ENCODE data around the gene ASPSCR1. TPM values are rescaled to one million over a fixed set of nuclear protein-coding genes. Genes with fewer than 3 reads are reported as not detected.

The ASPSCR1 gene
- total RNA-seq, 1 experiment from 2014 or later = 54.9 TPM

- H3K27me3 ChIP-seq (ENCODE audit: insufficient read depth, low read depth) = no peaks in the 10 kb centered on the region
- CTCF ChIA-PET = no interaction called here
Measured at GRCh38 chr17:81968396-81968745, 9.1 kb upstream of the ASPSCR1 start.

GRCh38 chr17:81968850-81969812 is 8.3 kb upstream of the ASPSCR1 start:
- no peak for TF ChIP-seq CTCF (conservative IDR thresholded peaks at IDR 0.05)
- no peak for TF ChIP-seq EZH2 (IDR thresholded peaks at IDR 0.05; ENCODE audit: low read depth)
- H2AFZ ChIP-seq = no peak overlapping the region
- no peak for DNase-seq
- CTCF ChIA-PET = interaction anchor here (1.0 kb wide), 1 partner anchor 10 kb away, joined by 5 read pairs; no protein-coding TSS in a partner anchor
- no peak overlapping the region for H3K4me3 ChIP-seq
- POLR2A ChIA-PET (ENCODE audit: unreplicated experiment) = no interaction called here
- BruUV-seq (replicated peaks) = no TSS peak
- H4K20me1 ChIP-seq (ENCODE audit: insufficient read depth) = no peaks in the 10 kb centered on the region
- H3K79me2 ChIP-seq (ENCODE audit: low read depth) = no peaks in the 10 kb centered on the region
- intact Hi-C loops (cut with micrococcal nuclease; ENCODE audit: unreplicated experiment) = loop anchor here (5.0 kb wide), 1 partner anchor 33 kb away; no protein-coding TSS in a partner anchor
- no peak overlapping the region for H3K27ac ChIP-seq
- peaks cover 15% of the 10 kb centered on the region for H3F3A ChIP-seq (ENCODE audit: insufficient read depth, low read depth)
- no peak overlapping the region for H3K4me2 ChIP-seq
- H3K27me3 ChIP-seq (ENCODE audit: insufficient read depth, low read depth) = no peaks in the 10 kb centered on the region
- no peaks in the 10 kb centered on the region for H3K4me1 ChIP-seq (replicated peaks; ENCODE audit: insufficient read depth)
- H3K9me3 ChIP-seq (ENCODE audit: insufficient read depth, low read depth) = no peaks in the 10 kb centered on the region
- H3K36me3 ChIP-seq (ENCODE audit: low read depth) = no peaks in the 10 kb centered on the region
- H3K9me2 ChIP-seq (ENCODE audit: insufficient read depth) = no peaks in the 10 kb centered on the region

More at GRCh38 chr17:81968396-81968745, 9.1 kb upstream of the ASPSCR1 start:
- Histone ChIP-seq H3K4me3 (no peak overlapping the region), H2AFZ (no peak overlapping the region), H3F3A (ENCODE audit: insufficient read depth, low read depth) (peaks cover 16% of the 10 kb centered on the region), H4K20me1 (ENCODE audit: insufficient read depth) (no peaks in the 10 kb centered on the region), H3K4me1 (replicated peaks; ENCODE audit: insufficient read depth) (no peaks in the 10 kb centered on the region), H3K36me3 (ENCODE audit: low read depth) (no peaks in the 10 kb centered on the region), H3K9me2 (ENCODE audit: insufficient read depth) (no peaks in the 10 kb centered on the region), H3K9me3 (ENCODE audit: insufficient read depth, low read depth) (no peaks in the 10 kb centered on the region), H3K27ac (no peak overlapping the region), H3K79me2 (ENCODE audit: low read depth) (no peaks in the 10 kb centered on the region), H3K4me2 (no peak overlapping the region)
- no peak for DNase-seq
- BruUV-seq (replicated peaks) = no TSS peak
- TF ChIP-seq EZH2 (IDR thresholded peaks at IDR 0.05; ENCODE audit: low read depth) (no peak), CTCF (conservative IDR thresholded peaks at IDR 0.05) (no peak)
- POLR2A ChIA-PET (ENCODE audit: unreplicated experiment) = interaction anchor here (0.7 kb wide), 1 partner anchor 48 kb away, joined by 6 read pairs; no protein-coding TSS in a partner anchor
- intact Hi-C loops (cut with micrococcal nuclease; ENCODE audit: unreplicated experiment) = loop anchor here (5.0 kb wide), 1 partner anchor 34 kb away; no protein-coding TSS in a partner anchor

GRCh38 chr17:81973432-81973831 is 4.0 kb upstream of the ASPSCR1 start:
- Histone ChIP-seq H4K20me1 (ENCODE audit: insufficient read depth) (no peaks in the 10 kb centered on the region), H3K36me3 (ENCODE audit: low read depth) (no peaks in the 10 kb centered on the region), H3K4me2 (no peak overlapping the region), H2AFZ (no peak overlapping the region), H3K9me3 (ENCODE audit: insufficient read depth, low read depth) (no peaks in the 10 kb centered on the region), H3F3A (ENCODE audit: insufficient read depth, low read depth) (peaks cover 2% of the 10 kb centered on the region; the same call in 1 of the 2 replicates), H3K9me2 (ENCODE audit: insufficient read depth) (no peaks in the 10 kb centered on the region), H3K79me2 (ENCODE audit: low read depth) (0 out of 2 replicates have a peak, but pooled peaks cover under 1% of the 10 kb centered on the region), H3K4me3 (no peak overlapping the region), H3K4me1 (replicated peaks; ENCODE audit: insufficient read depth) (no peaks in the 10 kb centered on the region), H3K27me3 (ENCODE audit: insufficient read depth, low read depth) (no peaks in the 10 kb centered on the region), H3K27ac (no peak overlapping the region)
- intact Hi-C loops (cut with micrococcal nuclease; ENCODE audit: unreplicated experiment) = no loop called here
- ChIA-PET POLR2A (ENCODE audit: unreplicated experiment) (no interaction called here), CTCF (no interaction called here)
- no TSS peak for BruUV-seq (replicated peaks)
- TF ChIP-seq EZH2 (IDR thresholded peaks at IDR 0.05; ENCODE audit: low read depth) (no peak), CTCF (conservative IDR thresholded peaks at IDR 0.05) (no peak)
- no peak for DNase-seq
